ENCODE results near the gene ROR2. TPM values are rescaled to one million over a fixed set of nuclear protein-coding genes. Genes with fewer than 3 reads are reported as not detected.

The ROR2 gene
- total RNA-seq, 1 donor from 2014 or later = under 0.01 TPM

DNA sequence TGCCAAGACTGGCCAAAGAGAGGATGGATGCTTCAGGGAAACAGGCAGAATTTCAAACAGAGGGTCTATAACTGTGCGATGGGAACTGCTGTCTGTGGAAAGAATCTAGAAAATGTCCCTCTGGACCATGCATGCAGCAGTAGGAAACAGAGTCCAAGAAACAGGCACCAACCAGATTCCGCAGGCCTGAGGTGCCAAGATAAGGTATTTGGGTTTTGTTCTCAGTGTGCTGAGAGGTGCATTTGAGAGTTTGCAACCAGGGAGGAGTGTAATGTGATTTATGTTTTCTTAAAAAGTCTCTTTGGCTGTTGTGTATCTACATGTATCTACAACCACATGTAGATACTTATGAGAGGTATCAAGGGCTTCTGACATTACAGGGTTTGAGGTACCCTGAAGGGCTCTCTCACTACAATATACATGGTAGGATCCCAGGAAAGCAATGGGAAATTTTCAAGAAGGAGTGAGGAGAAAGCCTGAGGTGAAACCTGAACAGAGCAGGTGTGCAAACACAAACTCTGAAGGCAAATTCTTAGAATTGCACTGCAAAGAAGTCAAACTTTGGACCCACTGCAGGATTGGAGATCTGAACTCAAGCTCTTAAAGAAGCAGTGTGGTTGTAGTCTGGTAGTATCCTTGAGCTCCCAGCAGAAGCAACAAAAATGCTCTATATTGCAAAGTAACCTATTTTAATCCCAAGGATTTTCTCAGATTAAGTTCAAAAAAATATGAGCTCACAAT is 343.6 kb downstream of the ROR2 start:
- no peak for DNase-seq

DNA sequence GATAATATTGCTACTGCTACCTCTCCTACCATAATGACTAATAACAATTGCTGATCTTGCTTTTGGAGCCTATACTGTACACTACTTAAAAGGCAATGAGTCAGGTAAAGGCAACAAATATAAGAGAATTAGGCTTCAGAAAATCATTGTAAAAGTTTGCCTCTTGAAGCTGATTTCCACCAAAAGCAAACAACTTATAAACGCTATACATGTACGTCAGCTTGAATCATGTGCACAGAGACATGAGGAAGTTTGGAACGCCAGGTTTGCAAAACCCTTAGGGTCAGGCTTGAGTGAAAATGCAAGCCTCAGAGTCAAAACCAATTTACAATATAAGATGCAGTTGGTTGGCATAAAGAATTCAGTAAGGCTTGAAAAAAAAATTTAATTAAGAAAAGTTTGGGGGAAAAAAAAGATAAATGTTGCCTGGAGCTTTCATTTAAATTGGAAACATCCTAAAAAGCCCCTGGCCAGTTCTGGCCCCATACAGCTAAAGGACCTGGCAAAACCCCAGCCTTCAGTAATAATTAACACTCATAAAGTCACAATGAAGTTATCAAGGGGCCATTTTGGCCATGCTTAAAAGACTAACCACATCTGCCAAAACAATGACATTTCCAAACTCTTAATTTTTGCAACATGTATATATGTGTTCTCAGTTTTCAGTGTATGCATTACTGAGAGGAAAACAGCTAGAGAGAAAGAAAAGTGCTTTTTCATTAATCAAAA is 345.4 kb downstream of the ROR2 start:
- DNase-seq = no peak

DNA sequence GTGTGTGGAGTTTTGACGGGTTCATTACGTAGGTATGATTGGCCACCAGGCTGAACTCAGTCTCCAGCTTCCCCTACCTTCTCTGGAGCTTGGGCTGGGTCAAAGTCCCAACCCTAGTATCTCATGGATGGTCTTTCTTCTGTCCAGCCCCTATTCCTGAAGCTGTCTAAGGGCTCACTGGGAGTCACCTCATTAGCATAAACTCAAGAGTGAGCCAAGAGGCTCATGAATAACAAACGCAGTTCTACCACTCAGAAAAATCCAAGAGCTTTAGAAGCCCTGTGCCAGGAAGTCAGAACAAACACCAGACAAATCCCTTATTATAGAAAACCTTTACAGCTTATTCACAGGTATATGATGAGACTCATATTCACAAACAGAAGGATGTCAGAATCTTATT is 346.1 kb downstream of the ROR2 start:
- DNase-seq = no peak

DNA sequence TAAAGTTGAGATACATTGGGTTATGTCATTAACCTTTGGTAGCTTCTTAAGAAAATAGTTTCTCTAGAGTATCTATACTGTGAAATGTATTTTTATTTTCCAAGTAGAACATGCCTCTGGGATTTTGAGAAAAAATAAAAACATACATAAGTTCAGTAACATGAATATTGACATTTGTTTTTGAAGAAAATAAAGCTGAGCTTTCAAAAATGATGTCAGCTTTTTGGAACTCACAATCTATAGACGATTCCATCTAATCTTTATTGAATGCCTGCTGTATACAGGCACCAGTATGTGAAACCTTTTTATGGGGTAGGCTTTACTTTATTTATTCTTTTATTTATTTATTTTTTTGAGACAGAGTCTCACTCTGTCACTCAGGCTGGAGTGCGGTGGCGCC is 350.5 kb downstream of the ROR2 start:
- no peak for DNase-seq

DNA sequence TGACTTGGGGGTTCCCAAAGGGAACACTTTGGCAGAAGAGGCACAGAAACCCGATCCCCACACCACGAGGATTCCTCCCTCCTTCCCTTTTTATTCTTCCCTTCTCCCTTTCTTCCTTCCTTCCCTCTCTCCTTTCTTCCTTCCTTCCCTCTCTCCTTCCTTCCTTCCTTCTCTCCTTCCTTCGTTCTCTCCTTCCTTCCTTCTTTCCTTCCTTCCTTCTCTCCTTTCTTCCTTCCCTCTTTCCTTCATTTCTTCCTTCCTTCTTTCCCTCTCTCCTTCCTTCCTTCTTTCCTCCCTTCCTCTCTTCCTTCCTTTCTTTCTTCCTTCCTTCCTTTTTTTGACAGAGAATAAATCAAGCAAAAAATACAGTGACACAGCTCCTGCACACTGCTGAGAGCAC is 358.4 kb downstream of the ROR2 start:
- no peak for DNase-seq

DNA sequence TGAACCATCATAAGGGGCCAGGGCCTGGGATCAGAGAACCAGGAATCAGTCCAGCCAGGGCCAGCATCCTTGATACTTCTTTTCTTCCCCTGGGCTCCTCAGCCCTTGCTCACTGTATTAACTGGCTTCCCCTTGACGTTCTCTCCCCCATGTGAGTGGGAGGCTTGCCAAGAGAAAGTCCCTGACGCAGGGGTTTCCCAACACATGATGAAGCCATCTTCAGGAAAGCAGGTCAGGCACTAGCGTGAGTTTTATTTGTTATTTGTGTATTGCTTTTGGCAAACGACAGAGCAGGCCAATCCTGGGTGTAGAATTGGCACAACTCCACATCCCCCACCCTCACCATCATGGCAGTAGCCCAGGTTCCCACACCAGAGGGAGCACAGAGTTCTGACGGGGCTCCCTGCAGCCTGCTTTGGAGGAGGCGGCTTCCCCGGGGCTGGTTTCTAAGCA is 360.9 kb downstream of the ROR2 start:
- peak; percentile 13 for DNase-seq

DNA sequence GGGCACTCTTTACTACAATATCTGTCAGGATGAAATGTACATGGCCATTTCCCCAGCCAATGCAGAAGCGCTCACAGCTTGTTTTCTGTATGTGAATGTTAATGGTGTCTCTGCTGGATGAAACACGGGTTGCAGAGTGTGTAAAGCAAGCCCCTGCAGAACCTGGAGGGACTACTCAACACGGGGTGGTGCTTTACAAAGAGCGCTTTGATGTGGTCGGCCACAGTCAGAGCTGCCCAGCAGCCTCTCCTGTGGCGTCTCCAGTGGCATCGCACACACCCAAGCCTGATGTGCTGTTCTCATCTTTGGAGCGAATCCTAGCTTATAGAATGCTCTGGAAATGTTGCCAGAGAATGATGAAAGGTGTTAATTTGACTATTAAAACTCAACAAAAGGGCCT is 363.7 kb downstream of the ROR2 start:
- DNase-seq = no peak

DNA sequence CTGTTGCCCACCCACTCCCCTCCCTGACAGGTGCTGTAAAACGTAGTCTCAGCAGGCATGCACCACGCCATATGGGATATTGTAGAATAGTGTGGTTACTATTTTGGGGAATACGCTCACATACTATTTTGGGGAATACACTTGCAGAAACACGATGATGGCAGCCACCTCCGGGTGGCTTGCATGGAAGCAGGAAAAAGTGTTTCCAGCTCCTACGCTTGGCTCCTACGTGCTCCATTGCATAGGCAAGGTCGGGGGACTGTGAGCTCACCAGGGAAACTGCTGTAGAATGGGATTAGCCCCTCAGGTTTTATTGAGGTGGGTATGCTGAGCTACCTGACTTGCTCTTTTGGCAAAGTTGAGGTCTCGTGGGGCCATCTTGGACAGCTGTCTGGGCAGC is 366.1 kb downstream of the ROR2 start:
- DNase-seq = no peak

DNA sequence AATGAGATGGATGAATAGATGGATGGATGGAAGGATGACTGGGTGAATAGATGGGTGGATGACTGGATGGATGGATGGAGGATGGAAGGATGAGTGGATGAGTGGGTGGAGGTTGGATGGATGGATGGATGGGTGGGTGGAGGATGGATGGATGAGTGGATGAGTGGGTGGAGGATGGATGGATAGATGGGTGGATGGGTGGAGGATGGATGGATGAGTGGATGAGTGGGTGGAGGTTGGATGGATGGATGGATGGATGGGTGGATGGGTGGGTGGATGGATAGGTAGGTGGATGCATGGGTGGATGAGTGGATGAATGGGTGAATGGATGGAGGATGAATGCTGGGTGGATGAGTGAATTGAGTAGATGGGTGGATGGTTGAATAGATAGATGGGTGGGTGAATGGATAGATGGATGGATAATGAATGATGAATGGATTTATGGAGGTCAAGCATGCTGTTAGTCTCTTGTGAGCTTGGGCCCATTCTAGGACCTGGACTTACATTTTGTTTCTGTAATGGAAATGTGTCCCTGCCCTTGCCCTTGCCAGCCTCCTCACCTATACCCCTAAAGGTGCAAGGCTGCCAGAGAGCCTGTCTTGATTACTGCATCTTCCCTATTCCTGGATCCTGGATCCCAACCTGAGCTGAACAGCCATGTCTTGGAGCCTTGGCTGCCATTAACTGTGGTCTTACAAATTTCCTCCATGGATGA is 366.7 kb downstream of the ROR2 start:
- no peak for DNase-seq

DNA sequence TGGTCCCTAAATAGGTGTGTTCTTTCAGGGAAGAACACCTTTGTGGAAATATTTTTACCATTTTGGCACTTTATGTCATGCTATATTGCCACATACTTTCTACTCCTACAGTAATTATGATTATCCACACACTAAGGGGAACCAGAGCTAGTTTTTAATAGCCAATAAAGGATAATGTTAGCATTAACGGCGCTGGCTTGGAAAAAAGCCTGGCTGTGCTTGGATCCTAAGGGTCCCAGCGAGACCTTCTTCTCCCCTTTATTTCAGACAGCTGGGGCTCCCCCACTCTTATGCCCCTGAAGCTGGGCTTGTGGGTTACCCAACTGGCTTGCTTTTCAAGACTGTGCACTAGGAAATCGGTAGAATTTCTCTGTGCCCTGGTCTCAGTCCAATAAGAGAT is 367.8 kb downstream of the ROR2 start:
- no peak for DNase-seq

DNA sequence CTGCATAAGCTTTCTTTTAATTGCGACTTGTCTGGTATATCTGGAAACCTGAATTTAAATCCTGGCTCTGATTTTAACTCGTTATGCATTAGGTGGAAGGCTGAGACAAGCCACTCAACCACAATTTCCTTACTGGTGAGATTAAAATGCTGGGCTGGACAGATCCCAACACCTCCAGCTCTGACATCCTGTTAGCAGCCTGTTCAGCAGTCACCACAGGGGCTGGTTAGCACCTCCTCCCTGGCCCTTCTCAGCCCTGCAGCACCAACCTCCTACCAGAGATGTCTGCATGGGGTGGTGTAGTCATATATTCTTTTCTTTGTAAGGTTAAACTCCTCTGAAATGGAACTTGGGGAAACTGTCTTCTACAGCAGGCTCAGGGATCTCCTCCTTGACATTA is 369.9 kb downstream of the ROR2 start:
- no peak for DNase-seq

DNA sequence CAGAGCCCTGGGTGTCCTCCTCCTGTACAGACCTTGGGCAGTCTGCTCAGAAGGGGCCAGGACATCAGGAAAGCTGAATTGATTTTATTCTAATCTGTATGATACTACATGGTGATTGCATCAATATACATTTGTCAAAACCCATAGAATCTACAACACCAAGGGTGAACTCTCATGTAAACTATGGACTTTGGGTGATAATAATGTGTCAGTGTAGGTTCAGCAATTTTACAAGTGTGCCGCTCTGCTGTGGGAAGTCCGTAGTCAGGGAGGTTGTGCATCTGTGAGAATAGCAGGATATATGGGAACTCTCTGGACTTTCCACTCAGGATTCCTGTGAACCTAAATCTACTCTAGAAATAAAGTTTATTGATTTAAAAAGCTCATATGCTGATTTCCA is 371.1 kb downstream of the ROR2 start:
- no peak for DNase-seq

DNA sequence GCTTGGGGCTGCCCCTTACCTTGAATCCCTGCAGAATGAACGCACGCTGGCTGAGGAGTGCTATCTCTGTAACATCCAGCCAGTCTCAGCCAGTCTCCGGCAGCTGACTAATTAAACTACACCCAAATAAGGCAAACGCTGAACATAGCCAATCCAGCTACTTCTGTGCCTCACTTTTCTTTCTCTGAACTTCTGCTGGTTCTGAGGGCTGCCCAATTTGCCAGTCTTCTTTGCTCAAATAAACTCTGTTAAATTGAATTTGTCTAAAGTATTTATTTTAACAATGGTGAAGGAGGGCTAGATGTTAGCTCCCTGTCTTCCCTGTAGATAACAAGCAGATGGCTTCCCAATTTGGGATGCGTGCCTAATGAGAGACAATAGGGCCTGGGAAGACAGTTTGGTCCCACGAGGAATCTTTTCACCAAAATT is 372.4 kb downstream of the ROR2 start:
- DNase-seq = no peak

DNA sequence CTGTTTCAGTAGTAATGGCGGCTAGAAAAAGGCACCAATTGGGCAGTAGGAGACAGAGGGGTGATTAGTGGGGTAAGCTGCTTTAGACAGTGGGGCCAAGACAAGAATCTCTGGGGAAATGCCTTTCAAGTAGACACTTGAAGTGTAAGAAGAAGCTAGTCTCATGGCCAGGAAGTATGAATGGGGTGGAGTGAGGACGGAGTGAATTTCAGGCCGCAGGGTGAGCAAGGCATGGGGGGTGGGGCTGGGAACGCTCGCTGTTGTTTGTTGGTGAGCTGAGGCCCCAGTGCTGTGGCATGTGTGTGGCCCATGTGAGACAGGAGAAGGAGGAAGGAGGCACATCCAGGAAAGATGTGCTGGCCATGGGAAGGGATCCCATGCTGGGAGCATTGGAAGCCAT is 377.2 kb downstream of the ROR2 start:
- DNase-seq = no peak

DNA sequence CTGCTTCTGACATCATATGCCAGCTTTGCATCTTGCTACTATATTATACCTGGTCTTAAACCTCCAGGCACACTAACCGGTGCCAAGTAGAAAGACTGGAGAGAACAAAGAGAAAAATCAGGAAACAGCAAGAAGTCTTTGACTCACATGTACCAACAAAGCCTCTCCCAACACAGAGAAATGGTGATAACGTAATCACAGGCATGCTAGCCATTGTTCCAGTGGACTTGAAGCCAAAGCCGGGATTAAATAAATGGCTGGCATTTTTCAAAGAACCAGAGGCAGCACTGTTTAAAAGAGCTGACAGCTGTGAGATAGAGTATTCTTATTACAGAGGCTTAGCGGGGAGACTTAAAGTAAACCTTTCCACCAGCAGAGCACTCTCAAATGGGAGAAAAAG is 378.0 kb downstream of the ROR2 start:
- DNase-seq = no peak

DNA sequence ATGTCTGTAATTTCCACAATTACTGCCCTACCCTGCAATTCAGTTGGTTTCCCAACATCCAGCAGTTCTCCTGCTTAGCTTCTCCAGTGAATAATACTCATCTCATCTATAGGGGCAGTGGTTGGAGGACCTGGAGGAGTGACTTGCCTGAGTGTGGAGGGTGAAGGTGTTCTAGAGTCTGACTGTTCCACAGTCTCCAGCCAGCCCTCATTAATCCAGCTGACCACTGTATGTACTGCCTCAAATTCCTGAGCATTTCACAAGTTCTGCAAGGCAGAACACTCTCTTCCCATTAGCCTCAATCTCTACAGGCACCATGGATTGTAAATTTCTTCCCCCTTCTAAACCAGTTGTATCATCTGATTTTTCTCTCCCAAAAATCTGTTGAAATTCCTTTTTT is 379.0 kb downstream of the ROR2 start:
- DNase-seq = no peak

DNA sequence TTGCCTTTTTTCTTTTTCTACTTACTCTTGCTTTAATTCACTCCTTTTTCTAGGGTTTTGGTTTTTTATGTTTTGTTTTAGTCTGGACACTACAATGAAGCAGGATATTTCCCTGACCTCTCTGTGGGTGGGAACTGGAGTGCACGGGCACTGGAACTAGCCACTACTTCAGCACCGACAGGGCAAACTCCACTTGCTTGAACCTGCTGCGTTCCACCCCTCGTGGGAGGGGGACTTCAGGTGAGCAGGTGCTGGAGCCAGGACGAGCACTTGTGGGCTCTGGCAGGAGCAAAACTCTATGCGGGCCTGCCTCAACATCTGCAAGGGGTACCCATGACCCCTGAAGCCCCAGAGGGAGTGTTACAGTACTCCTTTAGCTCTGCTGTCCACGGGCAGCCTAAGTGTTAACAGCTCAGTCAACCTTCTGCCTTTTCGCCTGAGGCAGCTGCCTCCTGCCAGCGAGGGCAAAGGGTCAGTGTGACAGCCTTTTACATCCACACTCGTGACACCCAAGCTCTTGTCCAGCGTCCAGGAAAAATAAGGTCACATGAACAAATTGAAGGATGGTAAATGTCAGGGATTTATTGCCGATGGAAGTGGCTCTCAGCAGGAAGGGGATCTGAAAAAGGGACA is 382.3 kb downstream of the ROR2 start:
- DNase-seq = no peak

DNA sequence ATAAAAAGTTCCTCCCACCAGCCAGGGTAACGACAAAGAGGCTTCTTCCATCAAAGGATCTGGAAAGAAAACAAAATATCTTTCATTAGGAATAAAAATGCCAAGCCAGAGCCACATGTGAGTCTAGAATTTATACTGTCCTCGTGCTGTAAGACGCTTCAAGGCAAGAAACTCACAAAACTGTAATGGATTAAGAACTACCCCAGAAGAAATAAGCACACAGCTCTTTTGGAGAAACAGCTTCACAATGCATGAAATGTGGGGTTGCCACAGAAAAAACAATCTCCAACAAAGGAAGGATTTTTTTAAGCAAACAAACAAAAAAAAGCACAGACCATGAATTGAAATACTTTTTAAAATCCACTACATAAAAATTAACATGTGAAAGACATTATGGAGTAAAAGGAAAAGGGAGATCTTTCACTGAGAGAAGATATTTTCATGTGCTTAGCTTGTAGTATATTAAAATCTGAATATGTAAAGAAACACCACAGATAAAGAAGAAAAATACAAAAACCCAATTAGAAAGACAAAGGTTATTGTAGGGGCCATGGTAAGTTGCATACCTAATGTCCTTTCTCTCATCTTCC is 385.9 kb downstream of the ROR2 start:
- DNase-seq = no peak

DNA sequence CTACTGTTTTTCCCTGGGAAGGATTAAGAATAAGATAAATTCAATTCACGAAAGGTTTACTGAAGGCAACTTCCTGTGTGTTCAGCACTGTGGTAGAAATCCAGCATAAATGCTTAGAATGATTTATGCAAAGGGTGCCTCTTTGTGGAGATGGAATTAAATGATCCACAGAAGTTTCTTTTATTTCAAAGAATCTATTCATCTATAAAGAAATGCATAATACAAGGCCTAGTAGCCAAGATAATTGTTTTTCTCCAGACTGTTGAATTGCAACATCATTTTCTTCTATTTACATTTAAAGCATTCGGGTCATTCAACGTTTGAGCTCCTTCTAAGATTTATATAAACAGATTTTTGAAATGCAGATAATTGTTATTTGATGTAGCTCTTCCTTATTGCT is 387.6 kb downstream of the ROR2 start:
- no peak for DNase-seq

DNA sequence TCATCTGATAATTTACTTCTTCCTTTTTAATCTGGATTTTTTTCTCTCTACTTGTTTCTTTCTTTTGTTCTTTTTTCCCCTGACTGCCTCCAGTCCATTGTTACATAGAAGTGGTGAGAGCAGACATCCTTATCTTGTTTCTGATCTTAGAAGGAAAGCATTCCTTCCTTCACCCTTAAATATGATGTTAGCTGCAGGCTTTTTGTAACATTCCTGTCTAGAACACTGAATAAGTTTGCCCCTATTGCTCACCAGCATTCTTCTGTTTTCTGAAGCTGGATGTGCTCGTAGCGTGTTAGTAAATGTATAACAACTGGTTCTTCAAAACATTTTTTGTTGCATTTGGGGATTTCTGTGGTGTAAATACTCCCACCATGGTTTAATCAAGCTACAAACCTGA is 389.7 kb downstream of the ROR2 start:
- DNase-seq = no peak

DNA sequence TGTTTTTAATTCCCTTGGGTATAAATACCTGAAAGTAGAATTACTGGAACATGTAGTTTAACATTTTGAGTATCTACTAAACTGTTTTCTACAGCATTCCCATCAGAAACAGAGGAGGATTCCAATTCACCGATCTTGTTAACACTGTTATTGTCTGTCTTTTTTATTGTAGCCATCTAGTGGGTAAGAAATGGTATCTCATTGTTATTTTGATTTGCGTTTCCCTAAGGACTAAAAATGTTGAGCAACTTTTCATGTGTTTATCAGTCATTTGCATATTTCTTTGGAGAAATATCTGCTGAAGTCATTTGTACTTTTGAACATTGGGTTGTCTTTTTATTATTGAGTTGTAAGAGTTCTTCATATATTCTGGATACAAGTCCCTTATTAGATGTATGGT is 391.1 kb downstream of the ROR2 start:
- no peak for DNase-seq

DNA sequence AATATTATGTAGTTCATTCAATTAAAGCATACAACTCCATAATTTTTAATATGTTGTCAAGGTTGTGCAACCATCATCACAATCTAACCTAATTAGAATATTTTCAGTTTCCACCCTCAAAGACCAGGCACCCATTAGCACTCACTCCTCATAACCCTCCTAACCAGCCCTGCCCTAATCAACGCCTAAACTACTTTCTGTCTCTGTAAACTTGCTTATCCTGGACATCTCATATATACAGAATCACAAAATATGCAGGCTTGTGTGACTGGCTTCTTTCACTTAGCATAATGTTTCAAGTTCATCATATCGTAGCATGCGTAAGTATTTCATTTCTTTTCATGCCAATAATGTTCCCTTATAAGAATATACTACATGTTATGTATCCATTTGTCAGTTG is 391.6 kb downstream of the ROR2 start:
- no peak for DNase-seq

DNA sequence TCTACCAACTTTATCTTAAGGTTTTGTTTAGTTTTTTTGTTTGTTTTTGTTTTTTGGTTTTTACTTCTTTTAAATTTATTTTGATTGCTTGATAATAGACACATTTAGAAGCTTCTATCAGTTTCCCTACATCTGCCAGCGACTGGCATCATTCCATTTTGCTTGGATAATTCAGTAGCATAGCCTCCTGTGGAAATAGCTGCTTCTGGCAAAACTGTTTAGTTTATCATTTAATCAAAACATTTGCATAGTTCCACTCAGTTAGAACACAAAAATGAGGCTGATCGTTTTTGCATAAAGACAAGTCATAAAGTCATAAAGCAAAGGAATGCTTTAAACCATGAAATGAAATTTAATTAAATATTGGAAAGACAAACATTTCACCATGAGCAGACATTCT is 392.7 kb downstream of the ROR2 start:
- no peak for DNase-seq

Data from dermis blood vessel endothelial cell (primary cell).